TTC549 (cell line): ENCODE data around the gene ADSL.

ENCODE experiments used
- FAIRE-seq: peaks from 2 replicates; lab custom pipeline; 2012; peaks lifted over from hg19 to GRCh38; lab: Jason Lieb, UNC

Gene ADSL

GRCh38 chr22:40328546-40329456 is 17.5 kb upstream of the ADSL start:
- FAIRE-seq, result no peak

- FAIRE-seq, result no peak
Measured at GRCh38 chr22:40329466-40329865, 16.8 kb upstream of the ADSL start.

GRCh38 chr22:40330086-40330485 is 16.2 kb upstream of the ADSL start:
- no peak for FAIRE-seq

- FAIRE-seq, result no peak
Measured at GRCh38 chr22:40330615-40331014, 15.7 kb upstream of the ADSL start.

GRCh38 chr22:40331706-40332105 is 14.6 kb upstream of the ADSL start:
- no peak for FAIRE-seq

GRCh38 chr22:40332319-40332781 is 13.9 kb upstream of the ADSL start:
- FAIRE-seq, result no peak

- FAIRE-seq, result no peak
Measured at GRCh38 chr22:40334060-40334459, 12.2 kb upstream of the ADSL start.

GRCh38 chr22:40334899-40335298 is 11.4 kb upstream of the ADSL start:
- no peak for FAIRE-seq

GRCh38 chr22:40335358-40335757 is 10.9 kb upstream of the ADSL start:
- no peak for FAIRE-seq

- FAIRE-seq, result no peak
Measured at GRCh38 chr22:40340044-40340443, 6.3 kb upstream of the ADSL start.

GRCh38 chr22:40341604-40342003 is 4.7 kb upstream of the ADSL start:
- FAIRE-seq, result no peak

GRCh38 chr22:40342521-40342920 is 3.8 kb upstream of the ADSL start:
- no peak for FAIRE-seq

GRCh38 chr22:40345271-40345670 is 1.0 kb upstream of the ADSL start:
- FAIRE-seq, result no peak

GRCh38 chr22:40345815-40346184 is 500 bp upstream of the ADSL start:
- no peak for FAIRE-seq

- no peak for FAIRE-seq
Measured at GRCh38 chr22:40347300-40347699, 1.0 kb downstream of the ADSL start.

- no peak for FAIRE-seq
Measured at GRCh38 chr22:40348025-40348658, 1.8 kb downstream of the ADSL start.

- FAIRE-seq, result no peak
Measured at GRCh38 chr22:40352763-40353162, 6.5 kb downstream of the ADSL start.

GRCh38 chr22:40361100-40361499 is 14.8 kb downstream of the ADSL start:
- no peak for FAIRE-seq

GRCh38 chr22:40363059-40363458 is 16.8 kb downstream of the ADSL start:
- no peak for FAIRE-seq

- no peak for FAIRE-seq
Measured at GRCh38 chr22:40364431-40364830, 18.1 kb downstream of the ADSL start.

- no peak for FAIRE-seq
Measured at GRCh38 chr22:40366068-40366467, 19.8 kb downstream of the ADSL start.

GRCh38 chr22:40367342-40367741 is 21.0 kb downstream of the ADSL start:
- no peak for FAIRE-seq

- FAIRE-seq, result no peak
Measured at GRCh38 chr22:40368016-40368415, 21.7 kb downstream of the ADSL start.

GRCh38 chr22:40368836-40369235 is 22.5 kb downstream of the ADSL start:
- FAIRE-seq, result no peak
